Measurements from ENCODE around the gene OAT.

GRCh38 chr10:124384591-124385190 lies 34.0 kb downstream of the OAT start:
- TF ChIP-seq EGR1 (IDR thresholded peaks at IDR 0.05; ENCODE audit: low read depth in 2 of 2), result no peak
- TF ChIP-seq GABPA (IDR thresholded peaks at IDR 0.05 in 1 of 2, conservative IDR thresholded peaks at IDR 0.05 in 1 of 2), result no peak
- no peak for TF ChIP-seq ATF3 (IDR thresholded peaks at IDR 0.05)
- TF ChIP-seq, protein P1, sequence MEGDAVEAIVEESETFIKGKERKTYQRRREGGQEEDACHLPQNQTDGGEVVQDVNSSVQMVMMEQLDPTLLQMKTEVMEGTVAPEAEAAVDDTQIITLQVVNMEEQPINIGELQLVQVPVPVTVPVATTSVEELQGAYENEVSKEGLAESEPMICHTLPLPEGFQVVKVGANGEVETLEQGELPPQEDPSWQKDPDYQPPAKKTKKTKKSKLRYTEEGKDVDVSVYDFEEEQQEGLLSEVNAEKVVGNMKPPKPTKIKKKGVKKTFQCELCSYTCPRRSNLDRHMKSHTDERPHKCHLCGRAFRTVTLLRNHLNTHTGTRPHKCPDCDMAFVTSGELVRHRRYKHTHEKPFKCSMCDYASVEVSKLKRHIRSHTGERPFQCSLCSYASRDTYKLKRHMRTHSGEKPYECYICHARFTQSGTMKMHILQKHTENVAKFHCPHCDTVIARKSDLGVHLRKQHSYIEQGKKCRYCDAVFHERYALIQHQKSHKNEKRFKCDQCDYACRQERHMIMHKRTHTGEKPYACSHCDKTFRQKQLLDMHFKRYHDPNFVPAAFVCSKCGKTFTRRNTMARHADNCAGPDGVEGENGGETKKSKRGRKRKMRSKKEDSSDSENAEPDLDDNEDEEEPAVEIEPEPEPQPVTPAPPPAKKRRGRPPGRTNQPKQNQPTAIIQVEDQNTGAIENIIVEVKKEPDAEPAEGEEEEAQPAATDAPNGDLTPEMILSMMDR (IDR thresholded peaks at IDR 0.05; ENCODE audit: low read depth, low read length, missing input control), result no peak
- TF ChIP-seq MAX (IDR thresholded peaks at IDR 0.05), result no peak
- TF ChIP-seq YY1 (IDR thresholded peaks at IDR 0.05), result no peak
- no peak for TF ChIP-seq JUND (IDR thresholded peaks at IDR 0.05)
- TF ChIP-seq TAF1 (conservative IDR thresholded peaks at IDR 0.05), result no peak
- no peak for TF ChIP-seq NR2F2 (IDR thresholded peaks at IDR 0.05)
